Measurements from ENCODE around the gene ATP11B. TPM values are rescaled to one million over a fixed set of nuclear protein-coding genes. Genes with fewer than 3 reads are reported as not detected.

The ATP11B gene
- total and polyA plus RNA-seq, 2 experiments from 2014 or later: 25.5 to 68.1 TPM

DNA sequence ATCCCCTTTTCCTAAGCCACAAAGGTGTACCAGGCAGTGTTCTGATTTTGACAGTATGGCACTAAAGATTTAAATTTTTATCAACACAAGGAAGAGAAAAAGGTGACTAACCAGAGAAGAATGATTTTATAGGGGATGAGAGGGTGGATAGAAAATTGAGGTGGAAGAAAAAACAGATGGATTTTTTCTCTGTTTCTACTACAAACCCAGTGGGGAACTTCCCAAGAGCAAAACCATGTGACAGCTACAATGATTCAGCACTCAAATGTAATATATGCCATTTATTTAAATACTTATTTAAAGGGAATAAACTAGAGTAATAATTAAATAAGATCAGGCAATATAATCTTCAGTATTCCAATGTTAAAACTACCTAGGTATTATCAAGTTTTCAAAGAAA, 176.0 kb downstream of the ATP11B start:
- H4K20me1 ChIP-seq (ENCODE audit: insufficient read depth): no peaks in the 10 kb centered on the region
- TF ChIP-seq EZH2phosphoT487 (IDR thresholded peaks at IDR 0.05; ENCODE audit: insufficient read depth, low read depth): no peak
- no peak for TF ChIP-seq EZH2 (IDR thresholded peaks at IDR 0.05; ENCODE audit: insufficient read depth, poor library complexity, severe bottlenecking)

DNA sequence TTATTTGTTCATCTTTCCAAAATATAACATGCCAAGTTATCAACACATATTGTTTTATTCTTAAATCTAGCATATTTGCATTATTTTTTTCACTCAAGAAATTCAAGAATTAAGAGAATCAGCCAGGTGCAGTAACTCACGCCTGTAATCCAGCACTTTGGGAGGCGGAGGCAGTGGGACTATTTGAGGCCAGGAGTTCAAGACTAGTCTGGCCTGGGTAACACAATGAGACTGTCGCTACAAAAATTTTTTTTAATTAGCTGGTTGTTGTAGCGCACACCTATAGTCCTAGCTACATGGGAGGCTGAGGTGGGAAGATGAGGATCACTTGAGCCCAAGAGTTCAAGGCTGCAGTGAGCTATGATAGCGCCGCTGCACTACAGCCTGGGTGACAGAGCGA, 176.5 kb downstream of the ATP11B start:
- H3K36me3 ChIP-seq (ENCODE audit: low read depth): no peaks in the 10 kb centered on the region
- peaks cover 18% of the 10 kb centered on the region for H3K4me1 ChIP-seq (ENCODE audit: insufficient read depth)
- no peak for DNase-seq
- H3K27ac ChIP-seq: peak overlapping the region; percentile 49
- WGBS, 2 experiments (ENCODE audit: low coverage in 1 of 2, low lambda C conversion rate in 2 of 2, missing lambda C conversion rate in 2 of 2): 89 to 90% methylated on average over 7 of the region's 7 CpGs
- no peaks in the 10 kb centered on the region for H3F3A ChIP-seq (ENCODE audit: insufficient read depth)
- no peaks in the 10 kb centered on the region for H3K9me3 ChIP-seq (ENCODE audit: low read depth)
- TF ChIP-seq EZH2 (IDR thresholded peaks at IDR 0.05; ENCODE audit: insufficient read depth, poor library complexity, severe bottlenecking): no peak
- TF ChIP-seq EZH2phosphoT487 (IDR thresholded peaks at IDR 0.05; ENCODE audit: insufficient read depth, low read depth): no peak
- H3K9ac ChIP-seq: no peak overlapping the region
- in situ Hi-C loops (cut with MboI): no loop called here
- peaks cover 100% of the 10 kb centered on the region for H3K79me2 ChIP-seq (ENCODE audit: insufficient read depth)
- no peak overlapping the region for H2AFZ ChIP-seq
- no peaks in the 10 kb centered on the region for H4K20me1 ChIP-seq (ENCODE audit: insufficient read depth)
- no peaks in the 10 kb centered on the region for H3K9me2 ChIP-seq (ENCODE audit: insufficient read depth)
- no peak overlapping the region for H3K4me3 ChIP-seq
- H3K27me3 ChIP-seq (replicated peaks; ENCODE audit: insufficient read depth): no peaks in the 10 kb centered on the region
- H3K4me2 ChIP-seq (ENCODE audit: unreplicated experiment): peak overlapping the region; percentile 57

More for the DNA sequence above, 176.0 kb downstream of the ATP11B start:
- H3K9ac ChIP-seq: no peak overlapping the region
- no peaks in the 10 kb centered on the region for H3F3A ChIP-seq (ENCODE audit: insufficient read depth)
- no peak overlapping the region for H2AFZ ChIP-seq
- H3K27ac ChIP-seq: peak overlapping the region; percentile 49
- H3K9me2 ChIP-seq (ENCODE audit: insufficient read depth): no peaks in the 10 kb centered on the region
- H3K4me1 ChIP-seq (ENCODE audit: insufficient read depth): peaks cover 18% of the 10 kb centered on the region
- H3K4me3 ChIP-seq: no peak overlapping the region
- peak; percentile 63 for DNase-seq
- H3K27me3 ChIP-seq (replicated peaks; ENCODE audit: insufficient read depth): no peaks in the 10 kb centered on the region
- in situ Hi-C loops (cut with MboI): no loop called here
- peak overlapping the region; percentile 57 for H3K4me2 ChIP-seq (ENCODE audit: unreplicated experiment)
- no peaks in the 10 kb centered on the region for H3K9me3 ChIP-seq (ENCODE audit: low read depth)
- no peaks in the 10 kb centered on the region for H3K36me3 ChIP-seq (ENCODE audit: low read depth)
- peaks cover 100% of the 10 kb centered on the region for H3K79me2 ChIP-seq (ENCODE audit: insufficient read depth)

DNA sequence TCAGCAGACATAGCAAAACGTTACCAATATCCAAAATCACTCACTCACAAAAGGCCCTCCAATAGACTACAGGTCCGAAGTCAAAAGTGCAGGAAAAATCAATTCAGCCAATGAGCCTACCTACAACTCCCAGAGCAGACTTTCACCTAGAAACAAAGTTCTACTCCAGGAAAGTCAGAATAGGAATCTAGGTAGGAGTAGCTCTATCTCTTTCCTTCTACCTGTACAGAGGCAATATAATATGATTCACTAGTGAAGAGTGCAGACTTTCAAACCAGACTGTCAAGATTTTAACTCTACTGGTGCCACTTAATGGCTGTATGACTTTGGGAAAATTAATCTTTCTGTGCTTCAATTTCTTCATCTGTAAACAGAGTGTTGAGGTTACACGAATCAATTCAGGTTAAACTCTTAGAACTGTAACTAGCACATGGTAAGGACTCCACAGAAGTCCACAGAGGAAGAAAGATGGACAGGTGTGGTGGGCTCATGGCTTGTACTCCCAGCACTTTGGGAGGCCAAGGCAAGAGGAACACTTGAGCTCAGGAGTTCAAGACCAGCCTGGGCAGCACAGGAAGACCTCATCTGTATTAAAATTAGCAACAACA, 177.6 kb downstream of the ATP11B start:
- Histone ChIP-seq H3K4me1 (ENCODE audit: insufficient read depth) (peaks cover 18% of the 10 kb centered on the region), H4K20me1 (ENCODE audit: insufficient read depth) (no peaks in the 10 kb centered on the region)
- WGBS, 2 experiments (ENCODE audit: low coverage in 1 of 2, low lambda C conversion rate in 2 of 2, missing lambda C conversion rate in 2 of 2): 89 to 91% methylated on average over 3 of the region's 3 CpGs

More for the DNA sequence above, 177.6 kb downstream of the ATP11B start:
- Histone ChIP-seq H3K36me3 (ENCODE audit: low read depth) (no peaks in the 10 kb centered on the region), H3K9ac (no peak overlapping the region), H3K27me3 (replicated peaks; ENCODE audit: insufficient read depth) (no peaks in the 10 kb centered on the region), H2AFZ (no peak overlapping the region), H3F3A (ENCODE audit: insufficient read depth) (no peaks in the 10 kb centered on the region), H3K4me3 (no peak overlapping the region), H3K79me2 (ENCODE audit: insufficient read depth) (peaks cover 100% of the 10 kb centered on the region), H3K9me2 (ENCODE audit: insufficient read depth) (no peaks in the 10 kb centered on the region), H3K27ac (no peak overlapping the region), H3K4me2 (ENCODE audit: unreplicated experiment) (no peak overlapping the region), H3K9me3 (ENCODE audit: low read depth) (no peaks in the 10 kb centered on the region)
- no peak for DNase-seq
- TF ChIP-seq EZH2phosphoT487 (IDR thresholded peaks at IDR 0.05; ENCODE audit: insufficient read depth, low read depth): no peak
- TF ChIP-seq EZH2 (IDR thresholded peaks at IDR 0.05; ENCODE audit: insufficient read depth, poor library complexity, severe bottlenecking): no peak
- in situ Hi-C loops (cut with MboI): no loop called here

Other genes with a start within 250 kb of the ATP11B start
- gene DCUN1D1, start 187.0 kb downstream of the ATP11B start, total RNA-seq (2014; rRNA removed; shearing (Covaris generic)): 28.5 and 31.9 TPM in 2 replicates
- gene DCUN1D1, start 187.0 kb downstream of the ATP11B start, polyA plus RNA-seq (2016; fragmentation: Nextera tagmentation; extraction: Ambion mirVana): 29.7 and 31.7 TPM in 2 replicates

Data from GM23248 (cell line).